ENCODE results near the gene MFNG. TPM values are rescaled to one million over a fixed set of nuclear protein-coding genes. Genes with fewer than 3 reads are reported as not detected.

The MFNG gene
- total RNA-seq, 1 experiment from 2014 or later = 3.3 TPM

GRCh38 chr22:37453696-37454095, 32.5 kb downstream of the MFNG start:
- H2BK15ac ChIP-seq (ENCODE audit: low read depth, low read length) = no peak overlapping the region
- H3K9ac ChIP-seq (ENCODE audit: extremely low read depth, insufficient read length, low read length) = no peak overlapping the region
- no peaks in the 10 kb centered on the region for H3K4me1 ChIP-seq (ENCODE audit: insufficient read depth, low read length)
- no CpG with 5 or more reads among the region's 7 CpGs for WGBS (ENCODE audit: extremely low coverage, insufficient read length, low lambda C conversion rate)
- Mint-ChIP-seq H3K27me3 (ENCODE audit: low read depth) (peaks cover 9% of the 10 kb centered on the region), H3K27ac (no peak overlapping the region), H3K4me1 (peaks cover 12 to 40% of the 10 kb centered on the region in 2 experiments), H3K4me3 (no peak overlapping the region), H3K9me3 (peaks cover 2 to 16% of the 10 kb centered on the region in 2 experiments; a peak in 3 of 5 replicates), H3K36me3 (ENCODE audit: insufficient read depth in 1 of 3, low read depth in 3 of 3) (peaks cover 0 to 14% (median 0%) of the 10 kb centered on the region in 3 experiments; a peak in 4 of 7 replicates)
- H3K27ac ChIP-seq (ENCODE audit: insufficient read length, low read depth, low read length) = no peak overlapping the region
- H2BK20ac ChIP-seq (ENCODE audit: low read depth, low read length, poor library complexity, severe bottlenecking) = no peak overlapping the region
- no peaks in the 10 kb centered on the region for H4K20me1 ChIP-seq (ENCODE audit: control insufficient read depth, insufficient read depth, insufficient read length)
- no peak overlapping the region for H3K14ac ChIP-seq (ENCODE audit: insufficient read depth, low read length)
- H3K23ac ChIP-seq (ENCODE audit: insufficient read length, low read depth, low read length) = no peak overlapping the region
- H3K27me3 ChIP-seq (ENCODE audit: insufficient read depth, low read length) = no peaks in the 10 kb centered on the region
- no peaks in the 10 kb centered on the region for H3K79me2 ChIP-seq (ENCODE audit: insufficient read depth, low read length)
- TF ChIP-seq, protein P1, sequence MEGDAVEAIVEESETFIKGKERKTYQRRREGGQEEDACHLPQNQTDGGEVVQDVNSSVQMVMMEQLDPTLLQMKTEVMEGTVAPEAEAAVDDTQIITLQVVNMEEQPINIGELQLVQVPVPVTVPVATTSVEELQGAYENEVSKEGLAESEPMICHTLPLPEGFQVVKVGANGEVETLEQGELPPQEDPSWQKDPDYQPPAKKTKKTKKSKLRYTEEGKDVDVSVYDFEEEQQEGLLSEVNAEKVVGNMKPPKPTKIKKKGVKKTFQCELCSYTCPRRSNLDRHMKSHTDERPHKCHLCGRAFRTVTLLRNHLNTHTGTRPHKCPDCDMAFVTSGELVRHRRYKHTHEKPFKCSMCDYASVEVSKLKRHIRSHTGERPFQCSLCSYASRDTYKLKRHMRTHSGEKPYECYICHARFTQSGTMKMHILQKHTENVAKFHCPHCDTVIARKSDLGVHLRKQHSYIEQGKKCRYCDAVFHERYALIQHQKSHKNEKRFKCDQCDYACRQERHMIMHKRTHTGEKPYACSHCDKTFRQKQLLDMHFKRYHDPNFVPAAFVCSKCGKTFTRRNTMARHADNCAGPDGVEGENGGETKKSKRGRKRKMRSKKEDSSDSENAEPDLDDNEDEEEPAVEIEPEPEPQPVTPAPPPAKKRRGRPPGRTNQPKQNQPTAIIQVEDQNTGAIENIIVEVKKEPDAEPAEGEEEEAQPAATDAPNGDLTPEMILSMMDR (conservative IDR thresholded peaks at IDR 0.05) = no peak
- no peak overlapping the region for H4K8ac ChIP-seq (replicated peaks; ENCODE audit: insufficient read length, low read depth, low read length)
- H3K4me2 ChIP-seq (ENCODE audit: insufficient read depth, insufficient read length, low read length) = no peak overlapping the region
- H2AK5ac ChIP-seq (ENCODE audit: insufficient read length, low read length) = no peak overlapping the region
- no peak overlapping the region for H2BK12ac ChIP-seq (ENCODE audit: insufficient read length, low read depth, low read length)
- DNase-seq = no peak
- no peak overlapping the region for H3K18ac ChIP-seq (ENCODE audit: insufficient read length, low read depth, low read length)
- H3K4ac ChIP-seq (ENCODE audit: low read depth, low read length) = no peak overlapping the region
- H3T11ph ChIP-seq (ENCODE audit: low read length) = no peak overlapping the region
- no peak overlapping the region for H2AFZ ChIP-seq (ENCODE audit: low read length)
- H3K9me3 ChIP-seq (ENCODE audit: control insufficient read depth, low read depth, low read length) = no peaks in the 10 kb centered on the region
- no peak overlapping the region for H4K5ac ChIP-seq (ENCODE audit: insufficient read length, low read depth, low read length)
- H2BK5ac ChIP-seq (ENCODE audit: insufficient read length, low read length) = no peak overlapping the region
- no peak overlapping the region for H4K91ac ChIP-seq (ENCODE audit: insufficient read length, low read depth, low read length)
- no peak overlapping the region for H3K56ac ChIP-seq (ENCODE audit: insufficient read length, low read depth, low read length)
- no peaks in the 10 kb centered on the region for H3K79me1 ChIP-seq (ENCODE audit: insufficient read depth, low read depth, low read length, poor library complexity, severe bottlenecking)
- H3K23me2 ChIP-seq (ENCODE audit: insufficient read length, low read depth, low read length, poor library complexity, severe bottlenecking) = no peaks in the 10 kb centered on the region
- no peak overlapping the region for H2BK120ac ChIP-seq (ENCODE audit: low read depth, low read length, poor library complexity, severe bottlenecking)

Measured in H9 (cell line).